GM18520 (cell line): ENCODE data around the gene CDAN1.

Source experiments
- ATAC-seq: cut with Tn5 transposase; IDR thresholded peaks from one replicate; pipeline ENCODE4 v1.9.1; 2021; ENCODE audit not compliant: unreplicated experiment

Gene CDAN1

GRCh38 chr15:42735382-42736165 lies 1.4 kb downstream of the CDAN1 start:
- no peak for ATAC-seq

- no peak for ATAC-seq
Measured at GRCh38 chr15:42734076-42734672, 2.8 kb downstream of the CDAN1 start.

GRCh38 chr15:42733027-42733426 lies 3.9 kb downstream of the CDAN1 start:
- ATAC-seq: no peak

- no peak for ATAC-seq
Measured at GRCh38 chr15:42732095-42732827, 4.7 kb downstream of the CDAN1 start.

GRCh38 chr15:42731461-42731860 lies 5.5 kb downstream of the CDAN1 start:
- no peak for ATAC-seq

DNA sequence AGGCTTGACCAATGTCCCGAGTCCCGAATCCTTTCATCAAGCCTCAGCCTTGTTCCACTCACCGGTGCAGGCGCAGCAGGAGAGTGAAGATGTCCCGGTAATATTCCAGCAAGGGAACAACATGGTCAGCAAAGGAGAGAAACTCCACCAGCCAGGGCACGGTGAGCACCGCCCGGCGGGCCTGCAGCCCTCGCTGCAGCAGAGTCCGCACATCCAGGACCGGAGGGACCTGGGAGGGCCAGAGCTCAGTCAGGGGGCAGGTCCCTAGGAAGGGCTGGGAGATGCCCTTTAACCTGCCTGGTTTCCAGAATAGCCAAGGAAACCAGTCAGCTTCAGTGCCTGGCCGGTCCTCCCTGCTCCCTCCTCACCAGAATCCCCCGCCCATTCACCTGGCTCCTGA lies 6.4 kb downstream of the CDAN1 start:
- ATAC-seq: no peak

- no peak for ATAC-seq
Measured at GRCh38 chr15:42730135-42730534, 6.8 kb downstream of the CDAN1 start.

DNA sequence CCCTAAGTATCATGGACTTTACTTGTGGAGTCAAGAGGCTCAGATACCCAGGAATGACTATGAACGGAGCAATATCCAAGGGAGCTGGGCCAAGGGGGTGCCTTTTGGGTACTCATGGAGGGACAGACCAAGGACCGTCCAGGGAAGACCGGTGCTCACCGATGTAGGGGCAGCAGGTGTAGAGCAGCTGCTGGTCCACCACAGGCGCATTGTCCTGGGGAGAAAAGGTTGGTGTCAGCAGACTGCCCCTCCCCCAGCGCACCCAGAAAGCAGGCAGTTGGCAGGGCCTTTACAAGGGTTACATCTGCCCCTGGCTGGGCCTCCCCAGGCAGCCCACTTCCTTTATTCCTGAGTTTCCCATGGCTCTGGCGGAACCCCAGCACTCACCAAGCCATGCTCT lies 7.5 kb downstream of the CDAN1 start:
- no peak for ATAC-seq

DNA sequence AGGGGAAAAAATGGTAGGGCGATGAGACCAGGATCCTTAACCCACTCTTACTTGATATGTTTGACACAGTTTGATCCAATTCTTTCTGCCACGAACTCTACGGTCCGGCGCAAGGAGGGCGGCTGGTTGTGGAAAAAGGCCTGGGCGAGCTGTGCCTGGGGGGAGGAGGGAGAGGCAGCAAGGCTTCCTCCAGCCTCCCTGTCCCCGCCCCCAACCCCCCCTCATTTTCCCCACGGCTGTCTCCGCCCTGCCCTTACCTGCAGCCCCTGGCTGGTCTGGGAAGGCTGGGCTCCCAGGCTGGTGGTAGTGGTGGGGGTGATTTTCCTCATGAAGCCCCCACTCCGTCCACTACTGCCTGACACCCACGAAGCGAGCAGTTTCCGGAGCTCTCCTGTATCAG lies 8.0 kb downstream of the CDAN1 start:
- no peak for ATAC-seq

- ATAC-seq: no peak
Measured at GRCh38 chr15:42728560-42728959, 8.4 kb downstream of the CDAN1 start.

- no peak for ATAC-seq
Measured at GRCh38 chr15:42727750-42728381, 9.1 kb downstream of the CDAN1 start.

DNA sequence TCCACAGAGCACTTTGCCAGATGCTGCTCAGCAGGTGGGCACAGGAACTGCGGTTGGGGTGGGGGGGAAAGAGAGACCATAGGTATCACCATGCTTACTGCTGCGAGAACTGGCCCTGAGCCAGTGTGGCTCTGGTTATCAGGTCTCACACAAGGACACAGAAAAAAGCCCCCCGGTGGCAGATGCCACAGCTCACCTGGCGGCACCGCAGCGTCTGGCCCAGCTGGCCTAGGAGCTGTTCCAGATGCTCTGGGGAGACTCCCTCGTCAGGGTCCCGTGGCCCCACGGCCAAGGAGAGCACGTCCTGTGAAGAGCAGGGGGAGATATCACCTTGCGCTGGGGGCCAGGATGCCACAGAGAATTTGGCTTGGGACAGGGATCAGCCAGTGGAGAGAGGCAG lies 10.8 kb downstream of the CDAN1 start:
- no peak for ATAC-seq

GRCh38 chr15:42725331-42725903 lies 11.5 kb downstream of the CDAN1 start:
- ATAC-seq: no peak

DNA sequence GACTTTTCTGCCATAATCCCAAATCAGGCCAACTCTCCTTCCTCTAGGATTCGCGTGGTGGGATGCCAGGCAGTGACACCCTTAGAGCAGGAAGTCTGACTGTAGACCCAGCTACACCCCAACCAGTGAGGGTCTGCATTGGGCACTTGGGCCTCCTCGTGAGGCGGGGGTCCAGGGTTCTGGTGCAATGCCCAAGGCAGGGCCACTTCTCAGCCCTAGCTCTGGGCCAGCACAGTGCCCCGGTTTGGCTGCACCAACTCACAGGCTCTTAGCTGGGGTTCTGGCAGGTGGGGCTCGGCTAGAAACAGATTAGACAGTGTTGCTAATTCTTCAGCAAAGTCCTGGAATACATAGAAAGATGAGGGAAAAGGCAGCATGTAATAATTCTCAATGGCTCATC lies 12.7 kb downstream of the CDAN1 start:
- no peak for ATAC-seq

DNA sequence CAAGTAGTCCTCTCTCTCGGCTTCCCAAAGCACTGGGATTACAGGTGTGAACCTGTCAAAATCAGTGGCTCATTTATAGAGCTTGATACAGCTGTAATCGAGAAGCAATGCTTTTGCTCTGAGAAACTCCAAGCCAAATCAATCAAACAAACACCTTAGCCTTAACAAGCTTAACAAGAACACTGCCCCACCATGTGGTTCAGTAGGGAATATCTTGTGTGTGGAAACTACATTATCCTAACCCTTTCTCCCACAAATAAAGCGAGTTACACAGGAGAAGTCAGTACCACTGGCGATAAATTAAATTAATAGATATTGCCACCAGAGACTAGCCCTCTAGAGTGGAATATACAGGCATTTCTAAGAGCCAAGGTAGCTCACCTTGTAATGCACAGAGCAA lies 13.9 kb downstream of the CDAN1 start:
- ATAC-seq: no peak

DNA sequence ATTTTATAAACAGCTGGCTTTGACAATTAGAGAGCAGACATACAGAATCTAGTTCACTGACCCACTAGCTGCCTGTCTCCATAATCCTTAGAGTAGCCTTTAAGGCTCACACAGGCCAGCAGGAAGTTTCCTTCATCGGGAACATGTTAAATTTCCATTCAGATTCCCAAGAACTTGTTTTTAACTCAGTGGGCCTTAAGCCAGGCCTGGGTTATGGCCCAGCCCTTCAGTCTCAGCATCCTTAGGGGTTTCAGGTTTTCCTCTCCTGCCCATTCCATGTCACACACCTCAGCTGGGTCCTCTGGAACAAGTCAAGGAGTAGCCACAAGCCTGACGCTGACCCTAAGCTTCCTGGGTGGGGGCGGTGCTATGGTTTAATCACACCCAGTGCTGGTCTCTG lies 15.0 kb downstream of the CDAN1 start:
- ATAC-seq: no peak

DNA sequence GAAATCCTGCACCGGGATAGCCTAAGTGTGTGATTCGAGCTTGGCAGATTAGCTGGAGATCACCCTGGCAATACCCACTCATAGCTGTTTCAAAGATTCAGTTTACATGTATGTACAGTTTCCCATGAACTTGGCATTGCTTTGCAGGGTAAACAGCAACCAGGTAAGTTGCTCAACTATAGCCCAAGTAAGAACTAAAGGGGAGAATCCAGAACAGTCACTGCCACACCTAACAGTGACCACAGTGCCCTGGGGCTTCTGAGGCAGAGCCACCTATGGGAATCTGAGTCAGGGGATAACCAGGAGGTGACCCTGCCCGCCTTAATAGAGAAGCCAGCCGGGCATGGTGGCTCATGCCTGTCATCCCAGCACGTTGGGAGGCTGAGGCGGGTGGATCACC lies 15.9 kb downstream of the CDAN1 start:
- no peak for ATAC-seq

GRCh38 chr15:42720071-42720470 lies 16.9 kb downstream of the CDAN1 start:
- no peak for ATAC-seq

DNA sequence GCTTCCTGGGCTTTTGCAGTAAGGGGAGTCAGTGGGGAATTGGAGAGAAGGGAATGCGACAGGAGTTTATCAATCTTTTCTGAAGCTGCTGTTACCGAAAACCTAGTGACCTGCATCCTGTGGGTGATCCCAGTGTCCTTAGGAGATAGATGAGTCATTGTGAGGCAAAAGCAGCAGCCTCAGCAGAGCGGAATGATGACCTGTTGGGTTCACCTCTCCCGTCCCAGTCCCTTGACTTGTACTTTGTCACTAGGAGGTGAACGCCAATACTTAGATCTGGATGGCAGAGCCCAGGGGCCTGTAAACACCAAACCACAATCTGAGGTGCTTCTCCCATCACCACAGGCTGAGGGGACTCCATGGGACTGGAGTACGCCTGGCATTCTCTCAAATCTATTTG lies 17.9 kb downstream of the CDAN1 start:
- no peak for ATAC-seq

DNA sequence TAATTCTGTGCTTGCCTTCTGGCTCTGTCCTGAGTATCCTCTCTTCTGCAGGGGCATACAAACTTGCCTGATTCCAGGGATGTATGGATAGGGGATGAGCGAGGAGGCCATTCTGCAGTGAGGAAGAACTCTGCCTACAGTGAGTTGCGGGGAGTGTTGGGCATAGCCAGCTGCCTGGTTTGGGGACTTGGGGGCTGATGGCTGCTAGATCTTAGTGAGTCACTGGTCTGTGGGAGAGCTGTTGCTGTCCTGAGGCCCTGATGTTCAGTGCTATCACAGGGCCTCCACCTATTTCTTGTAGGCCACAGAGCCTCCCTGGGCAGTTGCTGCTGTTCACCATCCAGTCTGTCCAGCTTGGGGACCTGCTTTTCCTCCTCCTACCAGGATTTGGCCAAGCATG lies 20.3 kb downstream of the CDAN1 start:
- ATAC-seq: no peak

DNA sequence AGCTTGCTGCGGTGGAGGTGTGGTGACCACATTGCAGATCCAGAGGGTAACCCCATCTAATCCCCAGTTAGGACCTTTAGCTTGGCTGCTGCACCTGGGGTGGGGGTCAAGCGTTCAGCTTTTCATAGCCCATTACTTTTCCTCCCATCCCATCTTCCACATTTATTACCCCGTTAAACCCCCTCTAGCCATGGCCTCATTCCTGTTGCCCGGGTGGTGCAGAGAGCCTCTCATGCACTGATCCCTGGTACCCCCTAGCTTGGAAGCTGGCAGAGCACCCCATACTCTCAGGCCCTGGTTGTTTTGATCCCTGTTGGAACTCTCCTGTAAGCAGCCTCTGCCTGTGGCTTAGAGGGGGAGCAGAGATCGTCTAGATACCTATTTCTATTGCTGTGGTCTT lies 20.8 kb downstream of the CDAN1 start:
- ATAC-seq: no peak
